ENCODE data around the gene SLC13A2. TPM values are rescaled to one million over a fixed set of nuclear protein-coding genes. Genes with fewer than 3 reads are reported as not detected.

The SLC13A2 gene
- total RNA-seq, 4 donors from 2014 or later = not detected

- Histone ChIP-seq H3K27me3 (no peaks in the 10 kb centered on the region), H3K4me1 (no peaks in the 10 kb centered on the region), H3K4me3 (no peak overlapping the region), H3K9me3 (no peaks in the 10 kb centered on the region), H3K27ac (no peak overlapping the region), H3K36me3 (no peaks in the 10 kb centered on the region)
- intact Hi-C loops (cut with DNase I; ENCODE audit: low total_unique reads) = no loop called here
- no peak for DNase-seq
- no peak for TF ChIP-seq POLR2A (IDR thresholded peaks at IDR 0.05)
- no peak for TF ChIP-seq CTCF (IDR thresholded peaks at IDR 0.05)
These were observed 2.5 kb upstream of the SLC13A2 start for GRCh38 chr17:28470914-28471366.

DNA sequence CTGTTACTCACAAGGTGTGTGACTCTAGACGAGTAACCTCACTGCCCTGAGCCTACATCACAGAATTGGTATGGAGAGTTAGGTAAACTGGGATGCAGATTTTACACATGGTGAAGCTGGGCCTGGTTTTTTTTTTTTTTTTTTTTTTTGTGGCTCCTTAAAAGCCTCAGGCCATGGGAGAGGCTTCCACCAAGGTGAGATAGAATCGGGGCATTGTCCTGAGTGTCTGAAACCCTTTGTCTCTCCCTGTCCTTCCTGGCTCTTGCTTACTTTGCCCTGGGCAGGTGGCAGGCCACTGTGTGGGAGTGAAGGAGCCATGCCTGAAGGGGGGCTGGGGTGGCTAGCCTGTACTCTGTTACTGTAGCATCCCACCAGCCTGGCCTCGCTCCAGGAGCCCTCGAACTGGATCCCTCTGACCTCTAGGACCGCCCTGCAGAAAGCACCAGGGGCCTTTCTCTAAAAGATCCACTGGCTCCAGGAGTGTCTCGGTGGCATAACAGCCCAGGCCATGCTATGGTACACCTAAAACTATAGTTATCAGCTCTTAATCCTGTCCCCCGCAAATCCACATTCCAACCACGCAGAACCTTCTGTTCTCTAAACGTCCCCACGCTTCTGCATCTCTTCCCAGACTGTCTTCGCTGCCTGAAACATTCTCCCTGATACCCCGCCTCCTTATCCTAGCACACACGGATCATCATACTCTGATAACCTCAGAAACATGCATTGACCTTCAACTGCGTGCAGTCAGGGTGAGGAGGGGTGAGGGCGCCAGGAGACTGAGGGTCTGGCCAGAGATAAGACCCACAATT, 1.7 kb upstream of the SLC13A2 start:
- no peak for DNase-seq
- Histone ChIP-seq H3K9me3 (no peaks in the 10 kb centered on the region), H3K4me1 (no peaks in the 10 kb centered on the region), H3K4me3 (no peak overlapping the region), H3K27ac (no peak overlapping the region), H3K27me3 (no peaks in the 10 kb centered on the region), H3K36me3 (no peaks in the 10 kb centered on the region)
- no peak for TF ChIP-seq POLR2A (IDR thresholded peaks at IDR 0.05)
- no peak for TF ChIP-seq CTCF (IDR thresholded peaks at IDR 0.05)
- intact Hi-C loops (cut with DNase I; ENCODE audit: low total_unique reads) = no loop called here

DNA sequence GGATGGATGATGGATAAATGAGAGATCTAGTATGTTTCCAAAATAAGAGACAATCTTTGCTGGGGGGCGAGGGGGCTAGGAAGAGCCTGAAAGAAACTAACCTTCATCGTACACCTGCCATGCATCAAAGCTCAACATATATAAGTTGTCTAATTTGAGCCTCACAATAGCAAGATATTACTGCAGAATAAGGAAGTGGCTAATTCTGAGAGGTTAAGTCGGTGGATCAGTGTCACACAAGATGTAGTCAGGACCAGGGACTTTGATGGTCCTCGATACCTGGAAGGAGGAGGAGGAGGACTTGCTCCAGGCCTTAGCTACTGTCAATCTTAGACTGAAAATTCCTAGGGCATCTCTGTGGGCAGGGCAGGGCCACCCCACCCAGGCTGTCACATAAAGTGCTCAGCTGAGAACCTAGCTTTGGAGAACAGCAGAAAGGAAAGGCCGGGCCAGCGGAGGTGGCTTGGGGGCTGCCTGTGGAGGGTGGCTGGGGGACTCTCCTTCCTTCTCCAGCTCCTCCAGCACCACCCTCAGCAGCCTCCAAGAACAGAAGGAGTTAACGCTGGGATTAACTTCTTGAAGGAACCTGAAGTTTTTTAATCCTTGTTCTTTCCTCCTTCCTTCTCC, 460 bp upstream of the SLC13A2 start:
- no peak for DNase-seq
- TF ChIP-seq CTCF (IDR thresholded peaks at IDR 0.05) (no peak), POLR2A (IDR thresholded peaks at IDR 0.05) (no peak)
- H3K36me3 ChIP-seq = no peaks in the 10 kb centered on the region
- H3K4me1 ChIP-seq = no peaks in the 10 kb centered on the region
- H3K27me3 ChIP-seq = no peaks in the 10 kb centered on the region
- no peaks in the 10 kb centered on the region for H3K9me3 ChIP-seq
- H3K4me3 ChIP-seq = no peak overlapping the region
- intact Hi-C loops (cut with DNase I; ENCODE audit: low total_unique reads) = no loop called here
- H3K27ac ChIP-seq = no peak overlapping the region

DNA sequence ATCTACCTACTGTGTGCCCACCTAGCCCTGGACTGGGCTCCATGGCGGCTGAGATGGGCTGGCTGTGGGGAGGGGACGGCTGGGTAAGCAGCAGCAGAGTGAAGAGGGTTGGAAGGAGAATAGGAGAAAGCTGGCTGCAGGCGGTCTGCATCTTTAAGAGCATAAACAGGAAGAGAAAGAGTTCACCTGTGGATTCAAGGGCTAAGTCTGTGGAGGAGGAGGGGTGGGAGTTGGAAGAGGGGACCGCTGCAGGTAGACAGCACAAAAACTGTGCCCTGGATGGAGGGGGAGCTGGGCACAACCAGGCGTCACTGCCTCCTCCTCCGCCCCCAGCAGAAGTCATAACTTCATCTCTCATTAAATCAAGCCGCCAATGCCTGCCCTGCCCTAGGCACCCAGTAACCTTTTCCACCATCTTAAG, 677 bp downstream of the SLC13A2 start:
- Histone ChIP-seq H3K4me1 (no peaks in the 10 kb centered on the region), H3K27me3 (no peaks in the 10 kb centered on the region), H3K27ac (no peak overlapping the region), H3K9me3 (no peaks in the 10 kb centered on the region), H3K4me3 (no peak overlapping the region), H3K36me3 (no peaks in the 10 kb centered on the region)
- TF ChIP-seq CTCF (IDR thresholded peaks at IDR 0.05) (no peak), POLR2A (IDR thresholded peaks at IDR 0.05) (no peak)
- intact Hi-C loops (cut with DNase I; ENCODE audit: low total_unique reads) = no loop called here
- DNase-seq = no peak

Data from uterus (tissue), 4 donors.